PC-3 (cell line): Measurements from ENCODE around the gene ABCB8.
"Not testable (repeated sequence)": the region's sequence is repeated elsewhere in the genome, so short reads cannot be mapped to it uniquely, and the experiment has no call there.

Experiments
- EZH2 ChIP-seq: fragments of 300-600 bp; sonication (generic); IDR thresholded peaks from one replicate; pipeline ENCODE4 v1.6.1; 2017; ENCODE audit warnings: antibody characterized with exemption, mild to moderate bottlenecking, low read length; ENCODE audit not compliant: unreplicated experiment
- EZH2phosphoT487 ChIP-seq: fragments of 300-600 bp; sonication (generic); IDR thresholded peaks from 2 replicates; pipeline ENCODE4 v1.6.1; 2018; ENCODE audit warnings: mild to moderate bottlenecking, antibody characterized with exemption, low read length, borderline replicate concordance
- TF ChIP-seq, protein P1 (sequence below): fragments of 300-600 bp; sonication (generic); conservative IDR thresholded peaks from 2 replicates; pipeline ENCODE4 v1.5.1; 2017; ENCODE audit warnings: antibody characterized with exemption, low read depth, mild to moderate bottlenecking, low read length

- TF ChIP-seq, protein P1, sequence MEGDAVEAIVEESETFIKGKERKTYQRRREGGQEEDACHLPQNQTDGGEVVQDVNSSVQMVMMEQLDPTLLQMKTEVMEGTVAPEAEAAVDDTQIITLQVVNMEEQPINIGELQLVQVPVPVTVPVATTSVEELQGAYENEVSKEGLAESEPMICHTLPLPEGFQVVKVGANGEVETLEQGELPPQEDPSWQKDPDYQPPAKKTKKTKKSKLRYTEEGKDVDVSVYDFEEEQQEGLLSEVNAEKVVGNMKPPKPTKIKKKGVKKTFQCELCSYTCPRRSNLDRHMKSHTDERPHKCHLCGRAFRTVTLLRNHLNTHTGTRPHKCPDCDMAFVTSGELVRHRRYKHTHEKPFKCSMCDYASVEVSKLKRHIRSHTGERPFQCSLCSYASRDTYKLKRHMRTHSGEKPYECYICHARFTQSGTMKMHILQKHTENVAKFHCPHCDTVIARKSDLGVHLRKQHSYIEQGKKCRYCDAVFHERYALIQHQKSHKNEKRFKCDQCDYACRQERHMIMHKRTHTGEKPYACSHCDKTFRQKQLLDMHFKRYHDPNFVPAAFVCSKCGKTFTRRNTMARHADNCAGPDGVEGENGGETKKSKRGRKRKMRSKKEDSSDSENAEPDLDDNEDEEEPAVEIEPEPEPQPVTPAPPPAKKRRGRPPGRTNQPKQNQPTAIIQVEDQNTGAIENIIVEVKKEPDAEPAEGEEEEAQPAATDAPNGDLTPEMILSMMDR = not testable (repeated sequence)
- not testable (repeated sequence) for TF ChIP-seq EZH2phosphoT487, EZH2
These were observed 16.6 kb upstream of the ABCB8 start for GRCh38 chr7:151011616-151012015.
